ENCODE results near the gene SLC9A2. TPM values are rescaled to one million over a fixed set of nuclear protein-coding genes. Genes with fewer than 3 reads are reported as not detected.

Gene SLC9A2
- total and polyA plus RNA-seq, 2 of the 13 experiments (the other 11 are each of a cell fraction or from before 2014, with no cell fraction given) = 0.02 TPM; not detected in 1

DNA sequence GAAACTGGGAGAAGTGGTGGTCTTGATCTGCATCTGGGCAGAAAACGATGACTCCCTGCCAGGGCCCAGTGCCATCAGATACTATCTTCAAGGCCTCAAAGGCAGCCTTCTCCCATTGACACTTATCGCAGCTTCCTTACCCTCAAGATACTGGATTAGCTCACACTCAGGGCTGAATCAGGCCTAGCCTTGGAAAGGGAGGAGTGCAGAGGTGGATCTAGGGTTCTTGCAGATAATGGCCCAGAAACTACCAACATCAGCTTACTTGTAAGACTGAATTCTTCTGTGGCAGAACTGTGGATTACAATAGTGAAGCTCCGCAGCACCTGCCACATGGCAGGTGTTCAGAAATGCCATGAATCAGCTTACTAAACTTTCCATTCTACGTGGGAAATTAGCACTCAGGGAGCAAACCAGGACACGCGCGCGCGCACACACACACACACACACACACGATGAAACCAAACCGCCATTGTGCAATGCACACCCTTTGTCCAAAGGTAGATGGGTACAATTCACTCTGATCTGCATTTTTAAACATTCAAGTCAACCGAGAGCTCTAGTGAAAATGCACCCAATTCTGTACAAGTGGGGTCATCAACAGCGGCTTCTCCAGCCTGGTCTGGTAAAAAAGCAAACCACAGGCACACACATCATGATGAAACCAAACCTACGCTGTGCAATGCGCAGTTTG, 116.2 kb downstream of the SLC9A2 start (continued):
- TF ChIP-seq, protein P1, sequence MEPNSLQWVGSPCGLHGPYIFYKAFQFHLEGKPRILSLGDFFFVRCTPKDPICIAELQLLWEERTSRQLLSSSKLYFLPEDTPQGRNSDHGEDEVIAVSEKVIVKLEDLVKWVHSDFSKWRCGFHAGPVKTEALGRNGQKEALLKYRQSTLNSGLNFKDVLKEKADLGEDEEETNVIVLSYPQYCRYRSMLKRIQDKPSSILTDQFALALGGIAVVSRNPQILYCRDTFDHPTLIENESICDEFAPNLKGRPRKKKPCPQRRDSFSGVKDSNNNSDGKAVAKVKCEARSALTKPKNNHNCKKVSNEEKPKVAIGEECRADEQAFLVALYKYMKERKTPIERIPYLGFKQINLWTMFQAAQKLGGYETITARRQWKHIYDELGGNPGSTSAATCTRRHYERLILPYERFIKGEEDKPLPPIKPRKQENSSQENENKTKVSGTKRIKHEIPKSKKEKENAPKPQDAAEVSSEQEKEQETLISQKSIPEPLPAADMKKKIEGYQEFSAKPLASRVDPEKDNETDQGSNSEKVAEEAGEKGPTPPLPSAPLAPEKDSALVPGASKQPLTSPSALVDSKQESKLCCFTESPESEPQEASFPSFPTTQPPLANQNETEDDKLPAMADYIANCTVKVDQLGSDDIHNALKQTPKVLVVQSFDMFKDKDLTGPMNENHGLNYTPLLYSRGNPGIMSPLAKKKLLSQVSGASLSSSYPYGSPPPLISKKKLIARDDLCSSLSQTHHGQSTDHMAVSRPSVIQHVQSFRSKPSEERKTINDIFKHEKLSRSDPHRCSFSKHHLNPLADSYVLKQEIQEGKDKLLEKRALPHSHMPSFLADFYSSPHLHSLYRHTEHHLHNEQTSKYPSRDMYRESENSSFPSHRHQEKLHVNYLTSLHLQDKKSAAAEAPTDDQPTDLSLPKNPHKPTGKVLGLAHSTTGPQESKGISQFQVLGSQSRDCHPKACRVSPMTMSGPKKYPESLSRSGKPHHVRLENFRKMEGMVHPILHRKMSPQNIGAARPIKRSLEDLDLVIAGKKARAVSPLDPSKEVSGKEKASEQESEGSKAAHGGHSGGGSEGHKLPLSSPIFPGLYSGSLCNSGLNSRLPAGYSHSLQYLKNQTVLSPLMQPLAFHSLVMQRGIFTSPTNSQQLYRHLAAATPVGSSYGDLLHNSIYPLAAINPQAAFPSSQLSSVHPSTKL (CRISPR knock-in tag; IDR thresholded peaks at IDR 0.05) = no peak
- TF ChIP-seq KMT2B (CRISPR knock-in tag; IDR thresholded peaks at IDR 0.05) = 0 out of 2 replicates have a peak, but pooled peaks have one; percentile 42
- no peak for TF ChIP-seq ZNF207 (IDR thresholded peaks at IDR 0.05; ENCODE audit: borderline replicate concordance)
- TF ChIP-seq PREB (CRISPR knock-in tag; IDR thresholded peaks at IDR 0.05) = no peak
- no peak for TF ChIP-seq PRMT3 (CRISPR knock-in tag; IDR thresholded peaks at IDR 0.05; ENCODE audit: borderline replicate concordance, low read depth)
- TF ChIP-seq SMAD9 (CRISPR knock-in tag; IDR thresholded peaks at IDR 0.05) = no peak
- TF ChIP-seq SOX13 (IDR thresholded peaks at IDR 0.05) = no peak
- peak in 1 of 2 experiments; percentile 37; a peak in 1 of 4 replicates for TF ChIP-seq SOX13 (CRISPR knock-in tag; conservative IDR thresholded peaks at IDR 0.05 in 1 of 2, IDR thresholded peaks at IDR 0.05 in 1 of 2)
- no peak for TF ChIP-seq NFIC (IDR thresholded peaks at IDR 0.05; ENCODE audit: low read length)
- TF ChIP-seq ZNF274 (CRISPR knock-in tag; IDR thresholded peaks at IDR 0.05) = no peak
- TF ChIP-seq YY1 (IDR thresholded peaks at IDR 0.05; ENCODE audit: insufficient read depth, insufficient replicate concordance, low read depth, low read length) = peak; percentile 62
- TF ChIP-seq THAP11 (CRISPR knock-in tag; IDR thresholded peaks at IDR 0.05) = no peak
- TF ChIP-seq ZBTB33 (CRISPR knock-in tag; IDR thresholded peaks at IDR 0.05) = no peak

Data from HepG2 (cell line).